ENCODE measurements around the gene PKNOX2.

The PKNOX2 gene

GRCh38 chr11:125303694-125304093 lies 139.1 kb downstream of the PKNOX2 start:
- H3K36me3 ChIP-seq (ENCODE audit: control insufficient read depth, low read length), result no peaks in the 10 kb centered on the region
- H4K20me1 ChIP-seq (ENCODE audit: control insufficient read depth, insufficient read depth, low read depth, low read length), result no peaks in the 10 kb centered on the region
- no peaks in the 10 kb centered on the region for H3F3A ChIP-seq (ENCODE audit: control insufficient read depth, insufficient read depth)
- H3K79me2 ChIP-seq (ENCODE audit: control insufficient read depth, low read length), result no peaks in the 10 kb centered on the region
- no peak overlapping the region for H3K4me3 ChIP-seq (ENCODE audit: low read length)
- no peaks in the 10 kb centered on the region for H3K4me1 ChIP-seq (ENCODE audit: control insufficient read depth, low read length)
- TF ChIP-seq, protein P1, sequence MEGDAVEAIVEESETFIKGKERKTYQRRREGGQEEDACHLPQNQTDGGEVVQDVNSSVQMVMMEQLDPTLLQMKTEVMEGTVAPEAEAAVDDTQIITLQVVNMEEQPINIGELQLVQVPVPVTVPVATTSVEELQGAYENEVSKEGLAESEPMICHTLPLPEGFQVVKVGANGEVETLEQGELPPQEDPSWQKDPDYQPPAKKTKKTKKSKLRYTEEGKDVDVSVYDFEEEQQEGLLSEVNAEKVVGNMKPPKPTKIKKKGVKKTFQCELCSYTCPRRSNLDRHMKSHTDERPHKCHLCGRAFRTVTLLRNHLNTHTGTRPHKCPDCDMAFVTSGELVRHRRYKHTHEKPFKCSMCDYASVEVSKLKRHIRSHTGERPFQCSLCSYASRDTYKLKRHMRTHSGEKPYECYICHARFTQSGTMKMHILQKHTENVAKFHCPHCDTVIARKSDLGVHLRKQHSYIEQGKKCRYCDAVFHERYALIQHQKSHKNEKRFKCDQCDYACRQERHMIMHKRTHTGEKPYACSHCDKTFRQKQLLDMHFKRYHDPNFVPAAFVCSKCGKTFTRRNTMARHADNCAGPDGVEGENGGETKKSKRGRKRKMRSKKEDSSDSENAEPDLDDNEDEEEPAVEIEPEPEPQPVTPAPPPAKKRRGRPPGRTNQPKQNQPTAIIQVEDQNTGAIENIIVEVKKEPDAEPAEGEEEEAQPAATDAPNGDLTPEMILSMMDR (IDR thresholded peaks at IDR 0.05; ENCODE audit: low read depth, low read length, poor library complexity, severe bottlenecking), result no peak
- no peak for TF ChIP-seq EZH2phosphoT487 (IDR thresholded peaks at IDR 0.05; ENCODE audit: borderline replicate concordance, low read length)
- H3K4me2 ChIP-seq (ENCODE audit: low read length), result no peak overlapping the region
- H3K27me3 ChIP-seq (ENCODE audit: control insufficient read depth, low read length), result no peaks in the 10 kb centered on the region; the same call in 1 of the 2 replicates
- no peaks in the 10 kb centered on the region for H3K9me3 ChIP-seq (ENCODE audit: control insufficient read depth, insufficient read depth, low read length)
- no peaks in the 10 kb centered on the region for H3K9me2 ChIP-seq (replicated peaks; ENCODE audit: control insufficient read depth, low read length)
- no peak overlapping the region for H3K27ac ChIP-seq (ENCODE audit: low read depth, low read length)

DNA sequence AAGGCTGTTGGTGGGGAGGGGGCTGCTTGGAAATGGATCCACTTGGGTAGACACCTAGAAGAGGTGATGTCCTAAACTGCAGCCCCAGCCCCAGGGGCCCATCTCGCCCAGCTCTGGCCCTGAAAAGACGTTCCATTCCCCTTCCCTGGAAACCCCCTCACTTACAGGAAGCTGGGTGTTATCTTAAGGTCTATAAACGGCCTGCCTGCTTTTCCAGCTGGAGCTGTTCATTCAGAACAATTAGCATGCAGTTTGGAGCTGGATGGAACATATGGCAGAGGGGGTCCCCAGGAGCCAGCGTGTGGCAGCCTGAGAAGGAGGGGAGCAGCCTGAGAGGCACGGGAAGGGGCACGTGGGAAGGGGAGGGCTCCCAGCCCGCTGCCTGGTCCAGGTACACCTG lies 139.6 kb downstream of the PKNOX2 start:
- no peaks in the 10 kb centered on the region for H3K9me2 ChIP-seq (replicated peaks; ENCODE audit: control insufficient read depth, low read length)
- no peak overlapping the region for H3K4me2 ChIP-seq (ENCODE audit: low read length)
- no peaks in the 10 kb centered on the region for H4K20me1 ChIP-seq (ENCODE audit: control insufficient read depth, insufficient read depth, low read depth, low read length)
- H3F3A ChIP-seq (ENCODE audit: control insufficient read depth, insufficient read depth), result no peaks in the 10 kb centered on the region
- H3K27ac ChIP-seq (ENCODE audit: low read depth, low read length), result no peak overlapping the region
- no peak overlapping the region for H3K4me3 ChIP-seq (ENCODE audit: low read length)
- no peaks in the 10 kb centered on the region for H3K4me1 ChIP-seq (ENCODE audit: control insufficient read depth, low read length)
- H3K79me2 ChIP-seq (ENCODE audit: control insufficient read depth, low read length), result no peaks in the 10 kb centered on the region
- no peaks in the 10 kb centered on the region; the same call in 1 of the 2 replicates for H3K27me3 ChIP-seq (ENCODE audit: control insufficient read depth, low read length)
- no peaks in the 10 kb centered on the region for H3K36me3 ChIP-seq (ENCODE audit: control insufficient read depth, low read length)
- H3K9me3 ChIP-seq (ENCODE audit: control insufficient read depth, insufficient read depth, low read length), result no peaks in the 10 kb centered on the region
- TF ChIP-seq, protein P1 (IDR thresholded peaks at IDR 0.05; ENCODE audit: low read depth, low read length, poor library complexity, severe bottlenecking), result no peak
- TF ChIP-seq EZH2phosphoT487 (IDR thresholded peaks at IDR 0.05; ENCODE audit: borderline replicate concordance, low read length), result no peak

DNA sequence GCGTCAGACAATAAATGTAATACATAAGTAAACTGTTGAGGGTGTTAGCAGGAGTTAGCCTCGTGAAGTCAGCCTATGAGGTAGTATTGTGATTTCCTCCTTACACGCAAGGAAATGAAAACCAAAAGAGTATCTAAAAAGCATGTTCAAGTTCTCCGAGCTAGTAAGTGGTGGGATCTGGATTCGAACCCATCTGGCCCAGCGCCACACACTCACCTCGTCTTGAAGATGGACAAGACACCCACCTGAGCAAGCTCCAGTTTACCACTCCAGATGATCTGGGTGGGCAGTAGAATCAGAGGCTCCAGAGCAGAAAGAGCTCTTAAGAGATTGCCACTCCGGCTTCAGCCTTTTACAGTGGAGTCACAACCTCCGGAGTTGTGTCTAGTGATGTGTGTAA lies 140.3 kb downstream of the PKNOX2 start:
- Histone ChIP-seq H3K4me1 (ENCODE audit: control insufficient read depth, low read length) (no peaks in the 10 kb centered on the region), H3K36me3 (ENCODE audit: control insufficient read depth, low read length) (no peaks in the 10 kb centered on the region), H3K9me3 (ENCODE audit: control insufficient read depth, insufficient read depth, low read length) (no peaks in the 10 kb centered on the region), H3K4me2 (ENCODE audit: low read length) (no peak overlapping the region), H3K27ac (ENCODE audit: low read depth, low read length) (no peak overlapping the region), H3K79me2 (ENCODE audit: control insufficient read depth, low read length) (no peaks in the 10 kb centered on the region), H3K9me2 (replicated peaks; ENCODE audit: control insufficient read depth, low read length) (no peaks in the 10 kb centered on the region), H3K4me3 (ENCODE audit: low read length) (no peak overlapping the region), H3F3A (ENCODE audit: control insufficient read depth, insufficient read depth) (no peaks in the 10 kb centered on the region), H3K27me3 (ENCODE audit: control insufficient read depth, low read length) (no peaks in the 10 kb centered on the region; the same call in 1 of the 2 replicates), H4K20me1 (ENCODE audit: control insufficient read depth, insufficient read depth, low read depth, low read length) (no peaks in the 10 kb centered on the region)
- TF ChIP-seq EZH2phosphoT487 (IDR thresholded peaks at IDR 0.05; ENCODE audit: borderline replicate concordance, low read length), result no peak
- TF ChIP-seq, protein P1 (IDR thresholded peaks at IDR 0.05; ENCODE audit: low read depth, low read length, poor library complexity, severe bottlenecking), result no peak

All from DOHH2 (cell line).